K562 (cell line): ENCODE results near the gene CCDC68. TPM values are rescaled to one million over a fixed set of nuclear protein-coding genes. Genes with fewer than 3 reads are reported as not detected.
A peak's percentile ranks its signal among the peaks of the same experiment; 100 is the strongest.

Source experiments
- KDM1A ChIP-seq, 2 experiments: fragments of 450-650 bp; IDR thresholded peaks; 2 replicates each; pipeline ENCODE4 v1.6.1; 2016; ENCODE audit warnings: mild to moderate bottlenecking in 2 of 2
- LCOR ChIP-seq: sonication (generic); formaldehyde crosslinking; IDR thresholded peaks from 2 replicates; pipeline ENCODE4 v1.8.0; 2022; ENCODE audit warnings: mild to moderate bottlenecking, missing genetic modification reagents
- SMARCB1 ChIP-seq: IDR thresholded peaks from 2 replicates; pipeline ENCODE4 v1.6.1; 2011; ENCODE audit warnings: improper control_type of control experiment, low read depth; ENCODE audit not compliant: insufficient read length
- polyA plus RNA-seq, 8 experiments: library from polyadenylated mRNA; depleted of rRNA in 4 of 8; stranded (reverse) in 5 of 8; unstranded in 3 of 8; fragments of >200 nt; fragmentation: Nextera tagmentation in 2 of 8; fragmentation: Illumina TruSeq in 1 of 8; extraction: Ambion mirVana in 2 of 8; extraction: Trizol in 1 of 8; gene quantifications; 2 replicates each; pipeline versions ENCODE4 v1.2.1 to v1.2.3, GENCODE V29; 2011 to 2014; ENCODE audit warnings: inconsistent platforms in 1 of 8, missing spikeins in 1 of 8
- total RNA-seq, 7 experiments: library from RNA; depleted of rRNA in 6 of 7; stranded (reverse); fragments of >200 nt in 6 of 7; fragmentation: Illumina TruSeq in 2 of 7; extraction: Trizol in 2 of 7; gene quantifications; 2 replicates each; pipeline versions ENCODE4 v1.2.1 to v1.2.3, GENCODE V29; 2011 to 2021; ENCODE audit warnings: low replicate concordance in 1 of 7
- TF ChIP-seq, protein P1 (sequence below): fragments of 200-600 bp; sonication (generic); IDR thresholded peaks from one replicate; pipeline ENCODE4 v1.6.1; 2012; ENCODE audit warnings: mild to moderate bottlenecking, low read depth, low read length, inconsistent platforms
- TF ChIP-seq, protein P2 (sequence below): fragments of 450-650 bp; IDR thresholded peaks from 2 replicates; pipeline ENCODE4 v1.6.1; 2016; ENCODE audit warnings: missing biosample characterization, missing genetic modification characterization
- TF ChIP-seq, protein P3 (sequence below): fragments of 450-650 bp; formaldehyde crosslinking; IDR thresholded peaks from 2 replicates; pipeline ENCODE4 v1.4.0; 2020; ENCODE audit warnings: mild to moderate bottlenecking, mixed read lengths
- TF ChIP-seq, protein P4 (sequence below): fragments of 450-650 bp; formaldehyde crosslinking; IDR thresholded peaks from 2 replicates; pipeline ENCODE4 v1.4.0; 2020; ENCODE audit warnings: mild to moderate bottlenecking
- TF ChIP-seq, protein P5 (sequence below): fragments of 250-450 bp; sonication (Bioruptor Pico); IDR thresholded peaks from 2 replicates; pipeline ENCODE4 v1.8.0; 2022; ENCODE audit warnings: inconsistent platforms
- TF ChIP-seq, protein P6 (sequence below): fragments of 450-650 bp; IDR thresholded peaks from 2 replicates; pipeline ENCODE4 v1.6.1; 2016

CCDC68 gene
- total and polyA plus RNA-seq, 9 of the 15 experiments (the other 6 are each of a cell fraction or from before 2014, with no cell fraction given), result 0.28 to 4.5 (median 1.4) TPM

DNA sequence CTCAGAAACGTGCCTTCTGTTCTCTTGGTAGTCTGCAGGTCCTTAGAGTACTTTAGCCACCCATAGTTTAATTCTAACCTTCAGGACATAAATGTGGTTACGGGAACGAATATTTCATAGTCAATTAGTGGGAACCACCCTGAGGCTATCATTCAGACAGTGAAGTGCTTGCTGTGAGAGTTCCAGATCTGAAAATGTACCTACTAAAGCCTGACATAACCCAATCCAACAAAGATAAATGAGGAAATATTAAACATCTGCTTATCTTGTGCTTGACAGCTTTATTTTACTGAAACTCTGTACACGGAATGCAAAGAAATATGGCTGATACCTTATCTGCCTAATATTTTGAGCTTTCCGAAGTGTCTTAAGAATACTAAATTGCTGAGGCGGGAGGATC lies 88.0 kb downstream of the CCDC68 start (continued):
- TF ChIP-seq, protein P1, sequence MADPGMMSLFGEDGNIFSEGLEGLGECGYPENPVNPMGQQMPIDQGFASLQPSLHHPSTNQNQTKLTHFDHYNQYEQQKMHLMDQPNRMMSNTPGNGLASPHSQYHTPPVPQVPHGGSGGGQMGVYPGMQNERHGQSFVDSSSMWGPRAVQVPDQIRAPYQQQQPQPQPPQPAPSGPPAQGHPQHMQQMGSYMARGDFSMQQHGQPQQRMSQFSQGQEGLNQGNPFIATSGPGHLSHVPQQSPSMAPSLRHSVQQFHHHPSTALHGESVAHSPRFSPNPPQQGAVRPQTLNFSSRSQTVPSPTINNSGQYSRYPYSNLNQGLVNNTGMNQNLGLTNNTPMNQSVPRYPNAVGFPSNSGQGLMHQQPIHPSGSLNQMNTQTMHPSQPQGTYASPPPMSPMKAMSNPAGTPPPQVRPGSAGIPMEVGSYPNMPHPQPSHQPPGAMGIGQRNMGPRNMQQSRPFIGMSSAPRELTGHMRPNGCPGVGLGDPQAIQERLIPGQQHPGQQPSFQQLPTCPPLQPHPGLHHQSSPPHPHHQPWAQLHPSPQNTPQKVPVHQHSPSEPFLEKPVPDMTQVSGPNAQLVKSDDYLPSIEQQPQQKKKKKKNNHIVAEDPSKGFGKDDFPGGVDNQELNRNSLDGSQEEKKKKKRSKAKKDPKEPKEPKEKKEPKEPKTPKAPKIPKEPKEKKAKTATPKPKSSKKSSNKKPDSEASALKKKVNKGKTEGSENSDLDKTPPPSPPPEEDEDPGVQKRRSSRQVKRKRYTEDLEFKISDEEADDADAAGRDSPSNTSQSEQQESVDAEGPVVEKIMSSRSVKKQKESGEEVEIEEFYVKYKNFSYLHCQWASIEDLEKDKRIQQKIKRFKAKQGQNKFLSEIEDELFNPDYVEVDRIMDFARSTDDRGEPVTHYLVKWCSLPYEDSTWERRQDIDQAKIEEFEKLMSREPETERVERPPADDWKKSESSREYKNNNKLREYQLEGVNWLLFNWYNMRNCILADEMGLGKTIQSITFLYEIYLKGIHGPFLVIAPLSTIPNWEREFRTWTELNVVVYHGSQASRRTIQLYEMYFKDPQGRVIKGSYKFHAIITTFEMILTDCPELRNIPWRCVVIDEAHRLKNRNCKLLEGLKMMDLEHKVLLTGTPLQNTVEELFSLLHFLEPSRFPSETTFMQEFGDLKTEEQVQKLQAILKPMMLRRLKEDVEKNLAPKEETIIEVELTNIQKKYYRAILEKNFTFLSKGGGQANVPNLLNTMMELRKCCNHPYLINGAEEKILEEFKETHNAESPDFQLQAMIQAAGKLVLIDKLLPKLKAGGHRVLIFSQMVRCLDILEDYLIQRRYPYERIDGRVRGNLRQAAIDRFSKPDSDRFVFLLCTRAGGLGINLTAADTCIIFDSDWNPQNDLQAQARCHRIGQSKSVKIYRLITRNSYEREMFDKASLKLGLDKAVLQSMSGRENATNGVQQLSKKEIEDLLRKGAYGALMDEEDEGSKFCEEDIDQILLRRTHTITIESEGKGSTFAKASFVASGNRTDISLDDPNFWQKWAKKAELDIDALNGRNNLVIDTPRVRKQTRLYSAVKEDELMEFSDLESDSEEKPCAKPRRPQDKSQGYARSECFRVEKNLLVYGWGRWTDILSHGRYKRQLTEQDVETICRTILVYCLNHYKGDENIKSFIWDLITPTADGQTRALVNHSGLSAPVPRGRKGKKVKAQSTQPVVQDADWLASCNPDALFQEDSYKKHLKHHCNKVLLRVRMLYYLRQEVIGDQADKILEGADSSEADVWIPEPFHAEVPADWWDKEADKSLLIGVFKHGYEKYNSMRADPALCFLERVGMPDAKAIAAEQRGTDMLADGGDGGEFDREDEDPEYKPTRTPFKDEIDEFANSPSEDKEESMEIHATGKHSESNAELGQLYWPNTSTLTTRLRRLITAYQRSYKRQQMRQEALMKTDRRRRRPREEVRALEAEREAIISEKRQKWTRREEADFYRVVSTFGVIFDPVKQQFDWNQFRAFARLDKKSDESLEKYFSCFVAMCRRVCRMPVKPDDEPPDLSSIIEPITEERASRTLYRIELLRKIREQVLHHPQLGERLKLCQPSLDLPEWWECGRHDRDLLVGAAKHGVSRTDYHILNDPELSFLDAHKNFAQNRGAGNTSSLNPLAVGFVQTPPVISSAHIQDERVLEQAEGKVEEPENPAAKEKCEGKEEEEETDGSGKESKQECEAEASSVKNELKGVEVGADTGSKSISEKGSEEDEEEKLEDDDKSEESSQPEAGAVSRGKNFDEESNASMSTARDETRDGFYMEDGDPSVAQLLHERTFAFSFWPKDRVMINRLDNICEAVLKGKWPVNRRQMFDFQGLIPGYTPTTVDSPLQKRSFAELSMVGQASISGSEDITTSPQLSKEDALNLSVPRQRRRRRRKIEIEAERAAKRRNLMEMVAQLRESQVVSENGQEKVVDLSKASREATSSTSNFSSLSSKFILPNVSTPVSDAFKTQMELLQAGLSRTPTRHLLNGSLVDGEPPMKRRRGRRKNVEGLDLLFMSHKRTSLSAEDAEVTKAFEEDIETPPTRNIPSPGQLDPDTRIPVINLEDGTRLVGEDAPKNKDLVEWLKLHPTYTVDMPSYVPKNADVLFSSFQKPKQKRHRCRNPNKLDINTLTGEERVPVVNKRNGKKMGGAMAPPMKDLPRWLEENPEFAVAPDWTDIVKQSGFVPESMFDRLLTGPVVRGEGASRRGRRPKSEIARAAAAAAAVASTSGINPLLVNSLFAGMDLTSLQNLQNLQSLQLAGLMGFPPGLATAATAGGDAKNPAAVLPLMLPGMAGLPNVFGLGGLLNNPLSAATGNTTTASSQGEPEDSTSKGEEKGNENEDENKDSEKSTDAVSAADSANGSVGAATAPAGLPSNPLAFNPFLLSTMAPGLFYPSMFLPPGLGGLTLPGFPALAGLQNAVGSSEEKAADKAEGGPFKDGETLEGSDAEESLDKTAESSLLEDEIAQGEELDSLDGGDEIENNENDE, result no peak
- TF ChIP-seq, protein P2, sequence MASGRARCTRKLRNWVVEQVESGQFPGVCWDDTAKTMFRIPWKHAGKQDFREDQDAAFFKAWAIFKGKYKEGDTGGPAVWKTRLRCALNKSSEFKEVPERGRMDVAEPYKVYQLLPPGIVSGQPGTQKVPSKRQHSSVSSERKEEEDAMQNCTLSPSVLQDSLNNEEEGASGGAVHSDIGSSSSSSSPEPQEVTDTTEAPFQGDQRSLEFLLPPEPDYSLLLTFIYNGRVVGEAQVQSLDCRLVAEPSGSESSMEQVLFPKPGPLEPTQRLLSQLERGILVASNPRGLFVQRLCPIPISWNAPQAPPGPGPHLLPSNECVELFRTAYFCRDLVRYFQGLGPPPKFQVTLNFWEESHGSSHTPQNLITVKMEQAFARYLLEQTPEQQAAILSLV (tag), result no peak
- TF ChIP-seq, protein P3, sequence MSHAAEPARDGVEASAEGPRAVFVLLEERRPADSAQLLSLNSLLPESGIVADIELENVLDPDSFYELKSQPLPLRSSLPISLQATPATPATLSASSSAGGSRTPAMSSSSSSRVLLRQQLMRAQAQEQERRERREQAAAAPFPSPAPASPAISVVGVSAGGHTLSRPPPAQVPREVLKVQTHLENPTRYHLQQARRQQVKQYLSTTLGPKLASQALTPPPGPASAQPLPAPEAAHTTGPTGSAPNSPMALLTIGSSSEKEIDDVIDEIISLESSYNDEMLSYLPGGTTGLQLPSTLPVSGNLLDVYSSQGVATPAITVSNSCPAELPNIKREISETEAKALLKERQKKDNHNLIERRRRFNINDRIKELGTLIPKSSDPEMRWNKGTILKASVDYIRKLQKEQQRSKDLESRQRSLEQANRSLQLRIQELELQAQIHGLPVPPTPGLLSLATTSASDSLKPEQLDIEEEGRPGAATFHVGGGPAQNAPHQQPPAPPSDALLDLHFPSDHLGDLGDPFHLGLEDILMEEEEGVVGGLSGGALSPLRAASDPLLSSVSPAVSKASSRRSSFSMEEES, result 0 out of 2 replicates have a peak, but pooled peaks have one; percentile 9
- TF ChIP-seq, protein P4, sequence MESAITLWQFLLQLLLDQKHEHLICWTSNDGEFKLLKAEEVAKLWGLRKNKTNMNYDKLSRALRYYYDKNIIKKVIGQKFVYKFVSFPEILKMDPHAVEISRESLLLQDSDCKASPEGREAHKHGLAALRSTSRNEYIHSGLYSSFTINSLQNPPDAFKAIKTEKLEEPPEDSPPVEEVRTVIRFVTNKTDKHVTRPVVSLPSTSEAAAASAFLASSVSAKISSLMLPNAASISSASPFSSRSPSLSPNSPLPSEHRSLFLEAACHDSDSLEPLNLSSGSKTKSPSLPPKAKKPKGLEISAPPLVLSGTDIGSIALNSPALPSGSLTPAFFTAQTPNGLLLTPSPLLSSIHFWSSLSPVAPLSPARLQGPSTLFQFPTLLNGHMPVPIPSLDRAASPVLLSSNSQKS (CRISPR knock-in tag), result no peak
- TF ChIP-seq KDM1A (IDR thresholded peaks at IDR 0.05) (0 out of 4 replicates have a peak, but pooled peaks of 1 of the 2 experiments have one; percentile 14), LCOR (no peak), SMARCB1 (no peak)
- TF ChIP-seq, protein P5, sequence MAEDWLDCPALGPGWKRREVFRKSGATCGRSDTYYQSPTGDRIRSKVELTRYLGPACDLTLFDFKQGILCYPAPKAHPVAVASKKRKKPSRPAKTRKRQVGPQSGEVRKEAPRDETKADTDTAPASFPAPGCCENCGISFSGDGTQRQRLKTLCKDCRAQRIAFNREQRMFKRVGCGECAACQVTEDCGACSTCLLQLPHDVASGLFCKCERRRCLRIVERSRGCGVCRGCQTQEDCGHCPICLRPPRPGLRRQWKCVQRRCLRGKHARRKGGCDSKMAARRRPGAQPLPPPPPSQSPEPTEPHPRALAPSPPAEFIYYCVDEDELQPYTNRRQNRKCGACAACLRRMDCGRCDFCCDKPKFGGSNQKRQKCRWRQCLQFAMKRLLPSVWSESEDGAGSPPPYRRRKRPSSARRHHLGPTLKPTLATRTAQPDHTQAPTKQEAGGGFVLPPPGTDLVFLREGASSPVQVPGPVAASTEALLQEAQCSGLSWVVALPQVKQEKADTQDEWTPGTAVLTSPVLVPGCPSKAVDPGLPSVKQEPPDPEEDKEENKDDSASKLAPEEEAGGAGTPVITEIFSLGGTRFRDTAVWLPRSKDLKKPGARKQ (CRISPR knock-in tag), result no peak
- TF ChIP-seq, protein P6, sequence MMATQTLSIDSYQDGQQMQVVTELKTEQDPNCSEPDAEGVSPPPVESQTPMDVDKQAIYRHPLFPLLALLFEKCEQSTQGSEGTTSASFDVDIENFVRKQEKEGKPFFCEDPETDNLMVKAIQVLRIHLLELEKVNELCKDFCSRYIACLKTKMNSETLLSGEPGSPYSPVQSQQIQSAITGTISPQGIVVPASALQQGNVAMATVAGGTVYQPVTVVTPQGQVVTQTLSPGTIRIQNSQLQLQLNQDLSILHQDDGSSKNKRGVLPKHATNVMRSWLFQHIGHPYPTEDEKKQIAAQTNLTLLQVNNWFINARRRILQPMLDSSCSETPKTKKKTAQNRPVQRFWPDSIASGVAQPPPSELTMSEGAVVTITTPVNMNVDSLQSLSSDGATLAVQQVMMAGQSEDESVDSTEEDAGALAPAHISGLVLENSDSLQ, result peak; percentile 49; the same call in 1 of the 2 replicates
